ENCODE results near the gene VSTM2L.
A peak's percentile ranks its signal among the peaks of the same experiment; 100 is the strongest.

Gene VSTM2L

GRCh38 chr20:37879843-37880242 lies 23.1 kb upstream of the VSTM2L start:
- DNase-seq, result no peak

- no peak for DNase-seq
Measured at GRCh38 chr20:37880726-37881591, 22.0 kb upstream of the VSTM2L start.

- DNase-seq, result no peak
Measured at GRCh38 chr20:37881601-37882343, 21.2 kb upstream of the VSTM2L start.

- no peak for DNase-seq
Measured at GRCh38 chr20:37882961-37883712, 19.8 kb upstream of the VSTM2L start.

- no peak for DNase-seq
Measured at GRCh38 chr20:37885042-37885441, 17.9 kb upstream of the VSTM2L start.

- no peak for DNase-seq
Measured at GRCh38 chr20:37885593-37886503, 17.1 kb upstream of the VSTM2L start.

- DNase-seq, result no peak
Measured at GRCh38 chr20:37886851-37887297, 16.1 kb upstream of the VSTM2L start.

- DNase-seq, result no peak
Measured at GRCh38 chr20:37888641-37889040, 14.3 kb upstream of the VSTM2L start.

GRCh38 chr20:37890108-37890507 lies 12.8 kb upstream of the VSTM2L start:
- no peak for DNase-seq

- DNase-seq, result no peak
Measured at GRCh38 chr20:37890643-37891042, 12.3 kb upstream of the VSTM2L start.

GRCh38 chr20:37892001-37892400 lies 10.9 kb upstream of the VSTM2L start:
- no peak for DNase-seq

GRCh38 chr20:37893566-37894241 lies 9.2 kb upstream of the VSTM2L start:
- no peak for DNase-seq

- no peak for DNase-seq
Measured at GRCh38 chr20:37894454-37894853, 8.5 kb upstream of the VSTM2L start.

GRCh38 chr20:37895166-37895565 lies 7.8 kb upstream of the VSTM2L start:
- DNase-seq, result no peak

- DNase-seq, result peak; percentile 17 to 31
Measured at GRCh38 chr20:37896932-37897548, 5.9 kb upstream of the VSTM2L start.

GRCh38 chr20:37898233-37899104 lies 4.5 kb upstream of the VSTM2L start:
- no peak for DNase-seq

GRCh38 chr20:37899105-37900045 lies 3.6 kb upstream of the VSTM2L start:
- DNase-seq, result no peak

- no peak for DNase-seq
Measured at GRCh38 chr20:37901240-37901639, 1.7 kb upstream of the VSTM2L start.

Measured in NCI-H1930 (cell line).